Kasumi-1 (cell line): Measurements from ENCODE around the gene RAD51C.
"Not testable (repeated sequence)": the region's sequence is repeated elsewhere in the genome, so short reads cannot be mapped to it uniquely, and the experiment has no call there.

Experiments used
- DNase-seq, 2 experiments: peaks; one replicate each; lab custom pipeline; 2025; lab: John Stamatoyannopoulos, UW

RAD51C gene

DNA sequence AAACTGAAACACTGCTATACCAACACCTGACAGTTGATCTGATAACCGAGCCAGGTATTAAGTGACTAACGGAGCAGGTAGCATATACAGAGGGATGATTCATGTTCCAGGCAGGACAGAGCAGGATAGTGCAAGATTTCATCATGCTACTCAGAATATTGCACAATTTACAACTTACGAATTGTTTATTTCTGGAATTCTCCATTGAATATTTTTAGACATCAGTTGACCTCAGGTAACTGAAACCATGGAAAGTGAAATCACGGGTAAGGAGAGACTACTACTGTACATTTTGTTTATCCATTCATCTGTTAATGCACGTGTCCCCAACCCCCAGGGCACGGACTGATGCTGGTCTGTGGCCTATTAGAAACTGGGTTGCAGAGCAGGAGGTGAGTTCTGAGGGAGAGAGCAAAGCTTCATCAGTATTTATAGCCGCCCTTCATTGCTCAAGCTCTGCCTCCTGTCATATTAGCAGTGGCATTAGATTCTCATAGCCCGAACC is 48.8 kb downstream of the RAD51C start:
- DNase-seq: no peak

- DNase-seq: no peak
Measured at GRCh38 chr17:58747674-58748073, 55.3 kb downstream of the RAD51C start.

DNA sequence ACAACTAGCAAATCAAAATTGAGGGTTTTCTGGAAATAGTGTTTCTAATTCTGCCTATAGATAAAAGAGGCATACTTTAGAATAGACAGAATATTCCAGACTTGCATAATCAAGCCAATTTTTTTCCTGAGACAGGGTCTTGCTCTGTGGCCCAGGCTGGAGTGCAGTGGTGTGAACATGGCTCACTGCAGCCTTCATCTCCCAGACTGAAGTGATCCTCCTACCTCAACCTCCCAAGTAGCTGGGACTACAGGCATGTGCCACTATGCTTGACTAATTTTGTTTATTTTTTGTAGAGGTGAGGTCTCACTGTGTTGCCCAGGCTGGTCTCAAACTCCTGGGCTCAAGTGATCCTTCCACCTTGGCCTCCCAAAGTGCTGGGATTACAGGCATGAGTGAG is 57.2 kb downstream of the RAD51C start:
- DNase-seq: not testable (repeated sequence)

DNA sequence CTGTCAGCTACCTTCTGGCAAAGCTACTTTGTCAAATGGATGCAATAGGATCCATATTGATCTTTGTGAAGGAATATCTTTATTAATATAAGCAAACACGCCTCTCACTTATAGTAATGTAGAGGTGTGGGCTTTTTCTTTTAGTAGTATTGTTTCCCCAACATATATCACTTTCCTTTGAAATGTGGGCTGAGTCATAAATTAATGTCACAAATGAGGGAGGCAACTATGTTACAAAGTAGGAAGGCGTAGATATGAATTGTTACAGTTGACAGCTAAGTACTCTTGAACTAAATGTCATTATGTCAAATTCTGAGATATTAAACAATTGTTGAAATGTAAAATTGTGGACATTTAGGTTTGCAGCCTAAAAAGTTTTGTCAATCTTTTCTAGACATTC is 60.6 kb downstream of the RAD51C start:
- DNase-seq: no peak

GRCh38 chr17:58755269-58755576 is 62.8 kb downstream of the RAD51C start:
- no peak for DNase-seq

DNA sequence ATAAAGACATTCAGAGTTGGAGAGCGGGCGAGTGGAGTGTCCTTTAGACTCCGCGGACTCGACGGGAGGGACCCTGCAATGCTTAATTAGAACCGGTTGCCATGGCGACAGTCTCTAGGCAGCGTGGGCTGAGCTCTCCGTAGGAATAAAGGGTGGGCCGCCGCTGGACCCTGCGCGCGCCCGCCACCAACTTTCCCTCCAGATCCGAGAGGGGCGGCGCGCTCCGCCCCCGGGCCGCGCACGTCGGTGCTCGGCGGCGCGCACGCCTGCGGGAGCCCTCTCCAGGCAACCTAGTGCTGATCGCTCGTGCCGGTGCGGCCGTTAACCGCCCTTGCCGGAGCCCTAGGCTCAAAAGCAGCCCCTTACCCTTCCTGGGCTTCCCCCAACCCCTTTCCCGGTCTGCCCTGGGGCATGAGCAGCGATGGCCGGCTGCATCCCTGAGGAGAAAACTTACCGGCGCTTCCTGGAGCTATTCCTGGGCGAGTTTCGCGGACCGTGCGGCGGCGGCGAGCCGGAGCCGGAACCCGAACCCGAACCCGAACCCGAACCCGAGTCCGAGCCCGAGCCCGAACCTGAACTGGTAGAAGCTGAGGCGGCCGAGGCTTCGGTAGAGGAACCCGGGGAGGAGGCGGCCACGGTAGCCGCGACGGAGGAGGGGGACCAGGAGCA is 63.3 kb downstream of the RAD51C start, which contains the start of gene PPM1E:
Gene PPM1E, plus strand, starts transcription at position 278 of the 669 bp plus-strand sequence.
- DNase-seq: no peak

DNA sequence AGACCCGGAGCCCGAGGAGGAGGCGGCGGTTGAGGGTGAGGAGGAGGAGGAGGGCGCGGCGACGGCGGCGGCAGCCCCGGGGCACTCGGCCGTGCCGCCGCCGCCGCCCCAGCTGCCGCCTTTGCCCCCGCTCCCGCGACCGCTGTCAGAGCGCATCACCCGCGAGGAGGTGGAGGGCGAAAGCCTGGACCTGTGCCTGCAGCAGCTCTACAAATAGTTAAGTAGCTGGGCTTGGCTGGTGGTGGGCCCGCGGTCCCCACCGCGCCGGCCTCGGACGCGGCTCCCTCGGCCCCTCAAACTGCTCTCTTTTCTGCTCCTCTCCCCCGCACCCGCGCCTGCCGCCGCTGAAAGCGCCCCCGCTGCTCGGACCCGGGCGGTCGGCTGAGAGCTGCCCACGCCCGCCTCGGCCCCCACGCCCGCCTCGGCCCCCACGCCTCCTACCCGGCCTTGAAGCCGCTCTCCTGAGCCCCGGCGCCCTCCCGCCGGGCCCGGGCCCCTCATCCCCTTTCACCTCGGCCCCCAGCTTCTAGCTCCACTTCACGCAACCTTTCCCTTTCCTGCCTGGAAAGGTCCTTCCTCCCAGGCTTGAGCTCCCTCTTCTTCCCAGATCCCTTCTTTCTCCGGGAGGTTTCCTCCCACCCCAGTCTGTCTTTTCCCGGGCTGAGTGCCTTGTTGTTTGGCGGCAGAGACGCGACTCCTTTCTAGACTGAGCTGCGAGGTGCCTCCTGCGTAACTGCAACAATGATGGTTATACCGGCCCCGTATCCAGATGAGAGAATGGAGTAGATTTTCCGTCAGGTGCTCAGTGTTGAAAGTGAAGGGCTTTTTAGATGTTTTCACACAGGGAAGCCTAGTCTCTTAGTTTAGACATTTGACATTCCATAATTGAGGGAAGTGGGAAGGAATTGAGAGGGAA is 64.1 kb downstream of the RAD51C start:
- no peak for DNase-seq

- no peak for DNase-seq
Measured at GRCh38 chr17:58757162-58757613, 64.8 kb downstream of the RAD51C start.

- DNase-seq: no peak
Measured at GRCh38 chr17:58758890-58759289, 66.5 kb downstream of the RAD51C start.

DNA sequence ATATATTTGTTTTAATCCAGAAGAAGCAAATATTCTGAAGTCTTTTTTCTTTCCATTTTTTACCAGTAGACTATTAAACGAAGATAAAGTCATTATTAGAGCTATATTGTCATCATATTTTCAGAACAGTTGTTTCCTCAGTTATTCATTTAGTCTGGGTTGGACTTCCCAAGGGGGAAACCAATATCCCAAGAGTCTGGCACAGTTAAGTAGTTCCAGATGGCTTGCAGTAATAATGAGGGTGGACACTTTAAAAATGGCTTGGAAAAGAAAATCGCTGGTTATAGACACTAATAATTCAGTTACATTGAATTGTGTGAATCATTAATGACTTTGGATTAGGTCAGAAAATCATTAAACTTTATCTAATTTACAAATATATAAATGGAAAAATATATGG is 67.1 kb downstream of the RAD51C start:
- DNase-seq: no peak

GRCh38 chr17:58760248-58760647 is 67.8 kb downstream of the RAD51C start:
- DNase-seq: no peak

DNA sequence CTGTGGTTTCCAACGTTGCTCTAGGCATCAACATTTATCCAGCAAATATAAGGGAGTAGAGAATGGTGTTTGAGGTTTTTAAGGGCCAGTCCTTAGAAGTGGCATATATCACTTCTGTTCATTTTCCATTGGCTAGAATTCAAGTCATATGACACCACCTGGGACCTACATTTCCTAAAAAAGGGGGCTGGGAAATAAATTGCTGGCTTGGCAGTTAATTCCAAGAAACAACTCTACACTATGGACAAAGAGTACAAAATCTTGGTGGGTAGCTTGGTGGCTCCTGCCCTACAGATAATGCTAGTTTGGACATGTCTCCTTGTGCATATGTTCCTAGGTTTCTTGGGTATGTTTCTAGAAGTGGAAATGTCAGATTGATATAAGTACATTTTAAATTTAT is 70.9 kb downstream of the RAD51C start:
- DNase-seq: no peak

- no peak for DNase-seq
Measured at GRCh38 chr17:58764373-58764772, 72.0 kb downstream of the RAD51C start.

- not testable (repeated sequence) for DNase-seq
Measured at GRCh38 chr17:58778482-58778881, 86.1 kb downstream of the RAD51C start.

DNA sequence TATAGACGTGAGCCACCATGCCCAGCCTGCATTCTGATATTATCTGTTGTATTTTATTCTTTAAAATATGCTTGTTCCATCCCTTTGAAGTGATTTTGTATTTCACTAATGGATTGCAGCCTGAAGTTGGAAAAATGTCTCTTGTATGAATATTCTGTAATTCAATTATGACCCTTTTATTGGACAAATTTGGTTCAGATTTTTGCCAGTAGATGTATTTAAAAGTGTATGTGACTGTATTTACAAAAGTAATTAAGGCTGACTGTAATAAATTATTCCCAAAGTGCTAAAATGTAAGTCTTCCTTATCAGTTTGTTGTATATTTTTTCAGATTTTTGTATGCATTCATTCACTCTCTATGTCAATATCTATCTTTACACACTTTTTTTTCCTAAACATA is 87.0 kb downstream of the RAD51C start:
- no peak for DNase-seq

- no peak for DNase-seq
Measured at GRCh38 chr17:58783380-58783779, 91.0 kb downstream of the RAD51C start.

DNA sequence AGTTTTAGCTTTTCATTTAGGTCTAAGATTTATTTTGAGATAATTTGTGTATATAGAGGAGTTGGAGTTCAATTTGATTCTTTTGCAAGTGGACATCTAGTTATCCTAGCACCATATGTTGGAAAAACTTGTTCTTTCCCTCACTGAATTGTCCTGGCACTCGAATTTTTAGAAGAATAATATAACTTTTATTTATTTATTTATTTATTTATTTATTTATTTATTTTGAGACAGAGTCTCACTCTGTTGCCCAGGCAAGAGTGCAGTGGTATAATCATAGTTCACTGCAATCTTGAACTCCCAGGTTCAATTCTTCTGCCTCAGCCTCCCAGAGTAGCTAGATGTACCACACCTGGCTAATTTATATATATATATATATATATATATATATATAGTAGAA is 92.7 kb downstream of the RAD51C start:
- DNase-seq: no peak
